GM19397 (cell line): ENCODE measurements around the gene ZNF24.

Experiments
- ATAC-seq: cut with Tn5 transposase; IDR thresholded peaks from one replicate; pipeline ENCODE4 v1.9.1; 2021; ENCODE audit warnings: mild to moderate bottlenecking, moderate library complexity; ENCODE audit not compliant: unreplicated experiment

Gene ZNF24

DNA sequence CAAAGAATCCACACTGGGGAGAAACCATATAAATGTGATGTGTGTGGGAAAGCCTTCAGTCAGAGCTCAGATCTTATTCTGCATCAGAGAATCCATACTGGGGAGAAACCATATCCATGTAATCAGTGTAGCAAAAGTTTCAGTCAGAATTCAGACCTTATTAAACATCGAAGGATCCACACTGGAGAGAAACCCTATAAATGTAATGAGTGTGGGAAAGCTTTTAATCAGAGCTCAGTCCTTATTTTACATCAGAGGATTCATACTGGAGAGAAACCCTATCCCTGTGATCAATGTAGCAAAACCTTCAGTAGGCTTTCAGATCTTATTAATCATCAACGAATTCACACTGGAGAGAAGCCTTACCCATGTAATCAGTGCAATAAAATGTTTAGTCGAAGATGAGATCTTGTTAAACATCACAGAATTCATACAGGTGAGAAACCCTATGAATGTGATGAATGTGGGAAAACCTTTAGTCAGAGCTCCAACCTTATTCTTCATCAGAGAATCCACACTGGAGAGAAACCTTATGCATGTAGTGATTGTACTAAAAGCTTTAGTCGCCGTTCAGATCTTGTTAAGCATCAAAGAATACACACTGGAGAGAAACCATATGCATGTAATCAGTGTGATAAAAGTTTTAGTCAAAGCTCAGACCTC is 37.5 kb downstream of the ZNF24 start:
- no peak for ATAC-seq

DNA sequence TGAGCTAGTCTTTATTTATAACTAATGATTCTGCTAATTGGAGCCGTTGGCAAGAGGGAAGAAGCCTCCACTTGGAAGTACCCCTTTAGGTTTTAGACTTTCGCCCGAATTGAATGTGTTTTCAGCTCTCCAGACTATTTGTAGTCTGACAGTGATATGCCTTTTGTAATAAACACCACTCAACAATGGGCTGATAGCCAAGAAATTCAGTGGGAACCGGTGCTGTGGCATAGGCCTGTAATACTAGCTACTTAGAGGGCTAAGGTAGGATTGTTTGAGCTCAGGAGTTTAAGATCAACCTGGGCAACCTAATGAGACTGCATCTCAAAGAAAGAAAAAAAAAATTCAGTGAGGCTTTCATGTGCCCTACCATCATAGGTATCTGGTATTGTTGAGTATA is 40.6 kb downstream of the ZNF24 start:
- ATAC-seq, result no peak

DNA sequence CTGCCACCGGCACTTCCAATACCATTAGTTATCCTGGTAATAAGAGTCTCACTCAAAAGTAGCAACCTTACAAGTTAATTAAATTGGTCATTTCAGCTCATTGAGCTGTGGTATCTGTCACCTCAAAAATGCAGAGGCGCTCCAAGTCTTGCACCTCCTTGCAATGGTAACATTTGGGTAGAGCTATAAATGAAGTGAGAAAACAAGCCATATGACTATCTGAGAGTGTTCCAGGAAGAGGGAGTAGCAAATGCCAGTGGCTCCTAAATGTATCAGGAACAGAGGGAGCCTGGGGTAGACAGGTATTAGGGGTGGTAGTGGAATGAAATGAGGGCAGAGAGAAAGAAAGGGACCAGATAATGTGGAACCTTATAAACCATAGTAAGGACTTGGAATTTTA is 48.2 kb downstream of the ZNF24 start:
- ATAC-seq, result no peak

DNA sequence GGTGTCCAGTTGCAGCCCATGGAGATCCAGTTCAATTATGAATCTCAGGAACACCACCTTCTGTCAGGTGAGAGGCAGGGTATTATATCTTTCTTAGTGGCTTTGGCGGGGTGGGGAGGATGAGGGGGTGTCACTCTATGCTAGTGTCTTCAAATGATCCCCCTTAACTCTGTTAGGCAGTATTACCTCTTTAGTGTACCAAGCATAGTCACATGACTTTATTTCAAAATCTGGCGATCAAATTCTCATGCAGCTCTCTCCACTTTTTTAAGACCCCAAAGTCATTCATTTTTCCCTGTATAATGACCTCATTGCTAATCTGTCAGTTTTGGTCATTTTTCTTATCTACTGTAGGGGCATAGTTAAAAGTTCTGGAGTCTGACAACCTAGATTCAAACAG is 53.1 kb downstream of the ZNF24 start:
- no peak for ATAC-seq

DNA sequence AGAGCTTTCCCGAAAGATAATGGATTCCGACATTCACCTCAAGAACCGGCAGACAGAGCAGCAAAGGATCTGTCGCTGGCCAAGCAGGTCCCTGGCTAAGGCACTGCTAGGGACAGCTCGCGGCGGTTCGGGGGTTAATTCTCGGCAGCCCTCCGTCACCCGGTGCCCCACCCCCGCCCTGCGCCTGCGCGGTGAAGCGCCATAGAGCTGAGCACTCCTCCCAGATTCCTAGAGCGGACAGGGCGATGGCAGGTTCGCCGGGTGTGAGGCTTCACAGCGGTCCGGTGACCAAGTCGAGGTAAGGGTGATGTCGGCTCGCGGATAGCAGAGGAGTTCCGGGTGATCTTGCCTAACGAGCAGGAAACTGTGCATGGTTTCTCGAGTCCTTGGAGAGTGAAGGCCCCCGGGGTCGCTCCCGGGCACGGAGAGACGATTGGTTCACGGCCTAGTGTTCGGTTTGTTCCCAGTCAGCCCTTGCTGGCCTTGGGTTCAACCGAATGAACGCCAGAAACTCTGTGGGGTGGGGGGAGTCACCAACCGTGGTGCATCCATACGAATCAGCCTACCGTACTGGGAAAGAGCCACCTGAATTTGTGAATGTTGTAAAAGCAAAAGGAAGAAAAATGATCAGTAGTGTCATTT is 54.0 kb downstream of the ZNF24 start, which contains the start of gene ZSCAN30:
Gene ZSCAN30 (minus strand): TSS at position 136 of the 642 bp plus-strand sequence. CDS start 25,877 bp downstream, outside the sequence.
- ATAC-seq, result peak; percentile 95

DNA sequence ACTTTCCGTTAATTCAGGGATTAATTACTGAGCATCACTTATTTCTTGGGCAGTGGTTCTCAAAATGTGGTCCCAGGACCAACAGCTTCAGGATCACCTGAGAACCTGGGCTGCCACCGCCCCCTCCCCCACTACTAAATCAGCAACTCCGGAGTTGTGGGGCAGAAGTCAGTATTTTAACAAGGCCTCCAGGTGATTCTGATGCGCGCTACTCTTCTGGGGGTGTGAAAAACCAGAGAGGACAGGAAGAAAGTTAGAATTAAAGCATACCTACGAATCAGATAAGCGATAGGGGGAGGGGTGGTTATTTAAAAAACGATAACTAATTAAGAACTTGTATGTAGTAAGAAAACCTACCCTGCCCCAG is 54.5 kb downstream of the ZNF24 start:
- peak; percentile 21 for ATAC-seq

DNA sequence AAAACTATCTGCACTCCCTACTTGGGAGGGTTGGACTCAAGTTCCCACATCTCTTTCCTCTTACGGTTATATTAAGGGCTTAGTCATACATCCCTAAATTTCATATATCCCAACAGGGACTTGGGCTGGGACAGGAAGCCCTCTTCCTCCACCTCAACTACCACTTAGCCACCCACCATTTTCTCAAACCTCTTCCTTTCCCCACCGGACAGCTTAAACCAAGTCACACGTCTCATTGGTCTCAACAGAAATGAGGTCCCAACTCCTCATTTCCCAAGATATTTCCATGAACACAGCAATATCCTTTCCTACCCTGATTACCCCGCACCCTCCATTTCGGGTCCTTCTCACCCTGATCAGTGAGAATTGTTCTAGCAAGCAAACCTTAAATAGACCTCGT is 54.9 kb downstream of the ZNF24 start:
- no peak for ATAC-seq

DNA sequence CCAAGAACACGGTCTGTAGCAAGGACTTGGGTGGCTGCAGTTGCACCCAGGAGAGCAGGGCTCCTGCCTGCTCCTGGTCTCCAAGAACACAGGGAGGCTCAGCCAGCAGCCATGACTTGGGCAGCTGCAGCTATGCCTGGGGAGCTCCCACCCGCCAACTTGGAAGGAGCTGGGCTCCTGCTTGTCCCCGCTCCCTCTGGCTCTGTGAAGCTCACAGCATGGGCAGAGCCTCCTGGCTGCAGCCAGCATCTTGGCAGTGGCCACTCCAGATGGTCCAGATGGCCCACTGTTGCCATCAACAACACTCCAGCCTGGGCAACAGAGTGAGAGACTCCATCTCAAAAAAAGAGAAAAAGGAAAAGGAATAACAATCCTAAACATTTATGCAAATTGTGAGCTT is 59.4 kb downstream of the ZNF24 start:
- ATAC-seq, result no peak

DNA sequence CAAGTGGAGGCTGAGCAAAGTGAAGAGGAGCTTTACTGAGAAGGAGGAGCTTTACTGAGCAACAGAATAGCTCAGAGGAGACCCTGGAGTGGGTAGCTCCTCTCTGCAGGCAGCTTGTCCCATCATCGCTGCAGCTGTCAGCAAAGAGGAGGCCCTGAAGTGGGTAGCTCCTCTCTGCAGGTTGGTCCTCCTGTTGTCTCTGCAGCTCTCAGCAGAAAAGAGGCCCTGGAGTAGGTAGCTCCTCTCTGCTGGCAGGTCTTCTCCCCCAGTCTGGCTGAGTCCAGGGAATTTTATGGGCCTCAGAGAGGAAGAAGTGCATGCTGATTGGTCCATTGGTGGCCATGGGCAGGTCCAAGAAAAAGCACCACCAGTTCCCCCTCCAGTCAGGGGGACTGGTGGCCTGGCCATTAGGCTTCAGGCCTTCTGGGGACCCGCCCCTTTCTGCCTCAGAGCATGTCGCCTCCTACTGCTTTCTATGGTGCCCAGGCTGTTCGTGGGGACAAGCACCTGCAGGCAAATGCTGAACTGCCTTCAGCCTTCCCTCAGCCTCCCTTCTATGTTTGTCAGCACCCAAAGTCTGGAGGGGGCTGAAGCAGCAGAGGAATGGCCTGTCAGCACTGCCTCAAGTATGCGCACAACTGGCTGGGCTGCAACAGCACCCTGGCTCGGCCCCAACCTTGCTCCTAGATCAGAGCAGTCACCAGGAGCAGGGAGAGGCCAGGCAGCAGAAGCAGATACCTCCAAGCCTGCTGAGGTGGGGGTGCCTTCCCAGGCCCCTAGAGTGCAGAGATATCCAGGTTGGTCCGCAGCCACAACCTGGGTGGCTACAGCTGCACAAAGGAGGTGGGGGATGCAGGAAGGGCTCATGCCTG is 60.1 kb downstream of the ZNF24 start:
- no peak for ATAC-seq

DNA sequence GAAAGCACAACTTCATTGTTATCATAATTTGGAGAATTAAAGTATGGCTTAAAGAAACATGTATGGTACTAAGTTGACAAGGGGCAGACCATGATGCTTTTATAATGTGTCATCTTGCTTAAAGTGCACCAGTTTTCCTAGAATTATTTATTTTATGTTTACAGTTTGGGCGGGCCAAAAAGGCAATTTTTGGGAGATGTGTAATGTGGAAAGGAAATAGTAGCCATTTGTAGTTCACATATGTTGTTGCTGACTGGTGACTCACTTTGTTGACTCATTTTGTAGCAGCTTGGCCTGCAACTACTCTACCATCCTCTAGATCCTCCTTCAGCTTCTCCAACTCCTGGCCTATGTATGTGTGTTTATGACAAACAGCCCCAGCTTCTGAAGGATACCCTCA is 61.9 kb downstream of the ZNF24 start:
- ATAC-seq, result no peak
